ENCODE results near the gene HHIPL1. TPM values are rescaled to one million over a fixed set of nuclear protein-coding genes. Genes with fewer than 3 reads are reported as not detected.

Gene HHIPL1
- total RNA-seq, 1 donor from 2014 or later = 0.05 TPM

GRCh38 chr14:99609245-99610170, 35.4 kb upstream of the HHIPL1 start:
- intact Hi-C loops (cut with micrococcal nuclease) = loop anchor here (10.0 kb wide), 3 partner anchors 335 to 615 kb away; partner anchors contain the start of genes BCL11B and EVL

GRCh38 chr14:99611646-99612045, 33.3 kb upstream of the HHIPL1 start:
- intact Hi-C loops (cut with micrococcal nuclease) = no loop called here

GRCh38 chr14:99612071-99612737, 32.7 kb upstream of the HHIPL1 start:
- intact Hi-C loops (cut with micrococcal nuclease) = no loop called here

- intact Hi-C loops (cut with micrococcal nuclease) = no loop called here
Measured at GRCh38 chr14:99612738-99613330, 32.1 kb upstream of the HHIPL1 start.

- intact Hi-C loops (cut with micrococcal nuclease) = no loop called here
Measured at GRCh38 chr14:99615497-99616157, 29.3 kb upstream of the HHIPL1 start.

GRCh38 chr14:99616832-99617800, 27.8 kb upstream of the HHIPL1 start:
- intact Hi-C loops (cut with micrococcal nuclease) = no loop called here

GRCh38 chr14:99619835-99620834, 24.8 kb upstream of the HHIPL1 start:
- intact Hi-C loops (cut with micrococcal nuclease) = no loop called here

GRCh38 chr14:99621948-99622347, 23.0 kb upstream of the HHIPL1 start:
- intact Hi-C loops (cut with micrococcal nuclease) = no loop called here

GRCh38 chr14:99624024-99624423, 20.9 kb upstream of the HHIPL1 start:
- intact Hi-C loops (cut with micrococcal nuclease) = no loop called here

GRCh38 chr14:99624971-99625370, 20.0 kb upstream of the HHIPL1 start:
- intact Hi-C loops (cut with micrococcal nuclease) = no loop called here

GRCh38 chr14:99625476-99625875, 19.5 kb upstream of the HHIPL1 start:
- intact Hi-C loops (cut with micrococcal nuclease) = no loop called here

GRCh38 chr14:99626041-99626648, 18.8 kb upstream of the HHIPL1 start:
- intact Hi-C loops (cut with micrococcal nuclease) = no loop called here

GRCh38 chr14:99627100-99627499, 17.8 kb upstream of the HHIPL1 start:
- intact Hi-C loops (cut with micrococcal nuclease) = no loop called here

- intact Hi-C loops (cut with micrococcal nuclease) = no loop called here
Measured at GRCh38 chr14:99627510-99628381, 17.2 kb upstream of the HHIPL1 start.

GRCh38 chr14:99628887-99629618, 15.9 kb upstream of the HHIPL1 start:
- intact Hi-C loops (cut with micrococcal nuclease) = loop anchor here (1.0 kb wide), 1 partner anchor 111 kb away; no protein-coding TSS in a partner anchor

- intact Hi-C loops (cut with micrococcal nuclease) = no loop called here
Measured at GRCh38 chr14:99630202-99630601, 14.7 kb upstream of the HHIPL1 start.

All from T-helper 1 cell treated with Interleukin-12 subunit alpha and Interleukin-12 subunit beta and Interleukin-4 antibody, amounts not matched to agents 30 ng/mL and 1 ng/mL, for 36 hours (primary cell).